ENCODE measurements around the gene UBL4B. TPM values are rescaled to one million over a fixed set of nuclear protein-coding genes. Genes with fewer than 3 reads are reported as not detected.
A peak's percentile ranks its signal among the peaks of the same experiment; 100 is the strongest.

Gene UBL4B
- total RNA-seq, 2 donors from 2014 or later: not detected

- no peak for DNase-seq (ENCODE audit: low spot score)
- peak; percentile 63 to 82 for TF ChIP-seq CTCF (IDR thresholded peaks at IDR 0.05)
- Histone ChIP-seq H3K4me1 (peaks cover 0 to 17% of the 10 kb centered on the region in 2 donors), H3K9me3 (no peaks in the 10 kb centered on the region), H3K4me3 (no peak overlapping the region), H3K27ac (no peak overlapping the region), H3K36me3 (no peaks in the 10 kb centered on the region), H3K27me3 (no peaks in the 10 kb centered on the region)
Observed at GRCh38 chr1:110087812-110088738, 24.2 kb upstream of the UBL4B start.

- Histone ChIP-seq H3K4me3 (no peak overlapping the region), H3K27ac (no peak overlapping the region), H3K4me1 (peaks cover 0 to 13% of the 10 kb centered on the region in 2 donors), H3K9me3 (no peaks in the 10 kb centered on the region), H3K27me3 (no peaks in the 10 kb centered on the region), H3K36me3 (no peaks in the 10 kb centered on the region)
- no peak for DNase-seq (ENCODE audit: low spot score)
- no peak for TF ChIP-seq CTCF (IDR thresholded peaks at IDR 0.05)
Observed at GRCh38 chr1:110088739-110089316, 23.4 kb upstream of the UBL4B start.

GRCh38 chr1:110089561-110090275 lies 22.5 kb upstream of the UBL4B start:
- no peak overlapping the region for H3K27ac ChIP-seq
- peaks cover 0 to 4% of the 10 kb centered on the region in 2 donors for H3K4me1 ChIP-seq
- H3K9me3 ChIP-seq: no peaks in the 10 kb centered on the region
- no peak for TF ChIP-seq CTCF (IDR thresholded peaks at IDR 0.05)
- no peak overlapping the region for H3K4me3 ChIP-seq
- H3K27me3 ChIP-seq: no peaks in the 10 kb centered on the region
- no peak for DNase-seq (ENCODE audit: low spot score)
- no peaks in the 10 kb centered on the region for H3K36me3 ChIP-seq

- no peak for DNase-seq (ENCODE audit: low spot score)
- no peaks in the 10 kb centered on the region for H3K27me3 ChIP-seq
- H3K4me3 ChIP-seq: no peak overlapping the region
- H3K4me1 ChIP-seq: no peaks in the 10 kb centered on the region
- TF ChIP-seq CTCF (IDR thresholded peaks at IDR 0.05): no peak
- H3K27ac ChIP-seq: no peak overlapping the region
- H3K36me3 ChIP-seq: no peaks in the 10 kb centered on the region
- H3K9me3 ChIP-seq: no peaks in the 10 kb centered on the region
Observed at GRCh38 chr1:110091381-110091780, 20.9 kb upstream of the UBL4B start.

GRCh38 chr1:110091791-110092190 lies 20.5 kb upstream of the UBL4B start:
- H3K9me3 ChIP-seq: no peaks in the 10 kb centered on the region
- H3K27ac ChIP-seq: no peak overlapping the region
- H3K4me3 ChIP-seq: no peak overlapping the region
- H3K27me3 ChIP-seq: no peaks in the 10 kb centered on the region
- TF ChIP-seq CTCF (IDR thresholded peaks at IDR 0.05): no peak
- DNase-seq (ENCODE audit: low spot score): no peak
- no peaks in the 10 kb centered on the region for H3K4me1 ChIP-seq
- H3K36me3 ChIP-seq: no peaks in the 10 kb centered on the region
